ENCODE data around the gene DDR2. TPM values are rescaled to one million over a fixed set of nuclear protein-coding genes. Genes with fewer than 3 reads are reported as not detected.

The DDR2 gene
- total RNA-seq, 2 donors from 2014 or later = 0.31 to 0.71 TPM

DNA sequence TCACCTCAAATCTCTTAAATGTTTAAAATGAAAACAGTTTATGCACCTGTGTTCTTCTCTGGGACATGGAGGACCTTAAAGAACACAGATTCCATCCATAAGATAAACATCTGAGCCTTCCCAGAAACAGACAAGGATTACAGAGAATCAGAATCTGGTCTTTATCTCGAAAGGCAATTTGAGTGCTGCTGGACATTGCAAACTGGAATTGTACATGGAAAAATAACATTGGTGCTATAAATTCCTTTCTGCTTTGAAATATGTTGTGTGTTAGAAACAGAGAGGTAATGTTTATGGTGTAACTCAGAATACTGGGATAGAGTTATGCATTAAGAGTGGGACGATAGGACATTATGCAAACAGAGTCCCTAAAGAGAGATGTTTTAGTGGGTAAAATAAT is 6.6 kb upstream of the DDR2 start:
- H3K36me3 Mint-ChIP-seq = no peaks in the 10 kb centered on the region
- DNase-seq (ENCODE audit: low spot score in 2 of 2) (no peak), ATAC-seq (no peak)
- H3K27ac Mint-ChIP-seq = no peak overlapping the region
- H3K9me3 Mint-ChIP-seq = no peaks in the 10 kb centered on the region

DNA sequence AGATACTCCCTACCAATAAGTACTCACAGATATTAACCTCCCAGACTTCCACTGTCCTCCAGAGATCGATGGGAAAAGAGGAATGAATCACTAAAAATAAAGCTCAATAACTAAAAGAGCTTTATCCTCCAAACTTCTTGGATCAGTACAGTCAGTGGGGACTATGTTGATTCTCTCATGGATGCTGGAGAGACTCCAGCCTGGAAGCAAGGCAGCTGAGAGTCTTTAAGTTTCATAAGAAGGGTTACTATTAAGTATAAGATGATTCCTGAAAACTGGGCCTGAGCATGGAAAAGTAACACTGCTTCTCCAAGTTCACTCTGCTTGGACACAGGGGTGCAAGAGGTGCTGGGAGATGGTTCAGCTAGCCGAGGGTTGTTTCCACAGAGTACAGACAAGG is 6.2 kb upstream of the DDR2 start:
- DNase-seq (ENCODE audit: low spot score in 2 of 2) = no peak
- no peaks in the 10 kb centered on the region for H3K36me3 Mint-ChIP-seq
- H3K27ac Mint-ChIP-seq = no peak overlapping the region
- no peaks in the 10 kb centered on the region for H3K9me3 Mint-ChIP-seq
- ATAC-seq = no peak

DNA sequence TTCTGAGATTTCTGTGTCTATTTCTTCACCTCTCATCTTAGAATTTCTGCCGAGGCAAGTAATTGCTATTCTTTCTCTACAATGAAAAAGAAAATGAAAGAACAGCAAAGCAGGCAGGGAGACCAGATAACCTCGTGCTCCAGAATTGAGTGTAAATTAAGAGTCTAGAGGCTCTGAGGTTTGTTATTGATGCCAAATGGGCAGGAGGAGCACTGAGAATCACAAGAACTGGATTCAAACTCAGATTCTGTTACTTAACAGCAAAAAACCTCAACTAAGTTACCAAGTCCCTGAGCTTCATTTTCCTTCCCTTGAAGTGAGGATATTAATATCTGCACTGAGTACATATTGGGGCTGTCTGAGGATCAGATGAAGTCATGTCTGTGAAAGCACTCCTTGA is 5.5 kb upstream of the DDR2 start:
- no peaks in the 10 kb centered on the region for H3K36me3 Mint-ChIP-seq

GRCh38 chr1:162627662-162628296 is 4.5 kb upstream of the DDR2 start:
- H3K27ac Mint-ChIP-seq = no peak overlapping the region
- no peaks in the 10 kb centered on the region for H3K36me3 Mint-ChIP-seq
- H3K9me3 Mint-ChIP-seq = no peaks in the 10 kb centered on the region
- no peak for DNase-seq (ENCODE audit: low spot score in 2 of 2)
- ATAC-seq = peak in 1 of 2 donors; percentile 35

More for the DNA sequence above, 5.5 kb upstream of the DDR2 start:
- no peaks in the 10 kb centered on the region for H3K9me3 Mint-ChIP-seq
- no peak overlapping the region for H3K27ac Mint-ChIP-seq
- peak in 1 of 2 donors; percentile 30 for ATAC-seq
- DNase-seq (ENCODE audit: low spot score in 2 of 2) = no peak

- ATAC-seq = no peak
- DNase-seq (ENCODE audit: low spot score in 2 of 2) = no peak
- H3K9me3 Mint-ChIP-seq = no peaks in the 10 kb centered on the region
- H3K27ac Mint-ChIP-seq = no peak overlapping the region
- no peaks in the 10 kb centered on the region for H3K36me3 Mint-ChIP-seq
Observed at GRCh38 chr1:162629077-162629627, 3.1 kb upstream of the DDR2 start.

- ATAC-seq (no peak), DNase-seq (ENCODE audit: low spot score in 2 of 2) (no peak)
- Mint-ChIP-seq H3K27ac (no peak overlapping the region), H3K9me3 (no peaks in the 10 kb centered on the region), H3K36me3 (no peaks in the 10 kb centered on the region)
Observed at GRCh38 chr1:162629651-162630050, 2.6 kb upstream of the DDR2 start.

DNA sequence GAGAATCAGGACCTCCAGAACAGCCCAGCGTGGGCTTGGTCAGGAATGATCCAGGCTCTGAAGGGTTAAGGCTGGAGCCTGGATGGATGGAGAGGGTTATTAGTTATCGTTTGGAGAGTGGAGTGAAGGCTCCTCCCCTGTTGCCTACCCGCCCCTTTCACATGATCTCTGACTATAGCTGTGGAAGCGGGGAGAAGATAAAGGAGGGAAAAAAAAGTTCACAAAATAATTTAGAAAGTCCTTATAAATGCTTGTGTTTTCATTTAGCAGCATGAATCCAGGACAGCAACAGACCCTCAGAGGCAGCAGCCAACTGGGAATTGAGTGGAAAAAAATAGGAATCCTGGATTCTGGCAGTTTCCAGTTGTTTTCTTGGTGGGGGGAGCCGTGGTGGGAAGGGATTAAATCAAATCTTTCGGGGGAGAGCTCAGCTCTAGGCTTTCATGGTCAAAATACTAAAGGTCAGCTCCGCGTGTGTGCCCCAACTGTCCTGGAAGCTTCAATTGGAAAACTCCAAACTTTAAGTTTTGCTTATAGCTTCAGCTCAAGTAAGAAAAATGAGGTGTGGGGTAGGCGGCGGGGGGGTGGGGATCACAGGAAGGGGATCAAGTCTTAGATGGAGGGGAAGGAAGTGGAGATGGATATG is 595 bp upstream of the DDR2 start:
- Mint-ChIP-seq H3K27ac (no peak overlapping the region), H3K36me3 (no peaks in the 10 kb centered on the region), H3K9me3 (no peaks in the 10 kb centered on the region)
- DNase-seq (ENCODE audit: low spot score in 2 of 2) (no peak), ATAC-seq (no peak)

GRCh38 chr1:162632698-162633080 is 425 bp downstream of the DDR2 start:
- Mint-ChIP-seq H3K27ac (no peak overlapping the region), H3K36me3 (no peaks in the 10 kb centered on the region), H3K9me3 (no peaks in the 10 kb centered on the region)
- ATAC-seq = no peak
- no peak for DNase-seq (ENCODE audit: low spot score in 2 of 2)

- DNase-seq (ENCODE audit: low spot score in 2 of 2) (no peak), ATAC-seq (no peak)
- no peaks in the 10 kb centered on the region for H3K9me3 Mint-ChIP-seq
- no peak overlapping the region for H3K27ac Mint-ChIP-seq
- no peaks in the 10 kb centered on the region for H3K36me3 Mint-ChIP-seq
Observed at GRCh38 chr1:162633081-162633762, 958 bp downstream of the DDR2 start.

DNA sequence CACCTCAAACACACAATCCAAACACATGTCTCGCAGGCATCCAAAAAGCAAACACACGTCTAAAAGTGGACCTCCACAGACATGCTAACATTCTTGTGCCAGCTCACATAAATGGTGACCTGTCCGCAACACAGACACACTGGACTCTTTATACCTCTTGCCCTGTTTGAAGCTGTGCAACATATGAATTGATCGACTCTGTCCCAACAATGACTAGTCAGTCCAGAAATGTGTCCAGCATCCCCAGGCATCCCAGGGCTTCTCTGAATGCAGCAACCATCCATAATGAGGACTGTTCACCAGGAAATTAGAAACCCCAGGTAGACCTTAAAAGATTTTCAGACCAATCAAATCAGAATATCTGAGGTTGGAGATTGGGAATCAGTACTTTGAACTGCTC is 3.2 kb downstream of the DDR2 start:
- H3K36me3 Mint-ChIP-seq = no peaks in the 10 kb centered on the region
- no peaks in the 10 kb centered on the region for H3K9me3 Mint-ChIP-seq
- DNase-seq (ENCODE audit: low spot score in 2 of 2) = no peak
- H3K27ac Mint-ChIP-seq = no peak overlapping the region
- ATAC-seq = no peak

DNA sequence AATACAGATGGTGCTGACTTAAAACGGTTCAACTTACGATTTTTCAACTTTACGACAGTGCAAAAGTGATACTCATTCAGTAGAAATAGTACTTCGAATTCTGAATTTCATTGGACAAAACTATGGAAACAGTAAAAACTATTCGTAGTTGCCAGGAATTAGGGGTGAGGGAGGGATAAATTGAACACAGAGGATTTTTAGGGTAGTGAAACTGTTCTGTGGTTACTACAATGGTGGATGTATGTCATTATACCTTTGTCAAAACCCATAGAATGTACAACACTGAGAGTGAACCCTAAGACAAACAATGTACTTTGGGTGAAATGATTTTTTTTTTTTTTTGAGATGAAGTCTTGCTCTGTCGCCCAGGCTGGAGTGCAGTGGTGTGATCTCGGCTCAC is 7.5 kb downstream of the DDR2 start:
- ATAC-seq (no peak), DNase-seq (ENCODE audit: low spot score in 2 of 2) (no peak)
- Mint-ChIP-seq H3K27ac (no peak overlapping the region), H3K36me3 (no peaks in the 10 kb centered on the region), H3K9me3 (no peaks in the 10 kb centered on the region)

GRCh38 chr1:162641114-162641513 is 8.8 kb downstream of the DDR2 start:
- DNase-seq (ENCODE audit: low spot score in 2 of 2) (no peak), ATAC-seq (no peak)
- no peak overlapping the region for H3K27ac Mint-ChIP-seq
- H3K9me3 Mint-ChIP-seq = no peaks in the 10 kb centered on the region
- H3K36me3 Mint-ChIP-seq = no peaks in the 10 kb centered on the region

DNA sequence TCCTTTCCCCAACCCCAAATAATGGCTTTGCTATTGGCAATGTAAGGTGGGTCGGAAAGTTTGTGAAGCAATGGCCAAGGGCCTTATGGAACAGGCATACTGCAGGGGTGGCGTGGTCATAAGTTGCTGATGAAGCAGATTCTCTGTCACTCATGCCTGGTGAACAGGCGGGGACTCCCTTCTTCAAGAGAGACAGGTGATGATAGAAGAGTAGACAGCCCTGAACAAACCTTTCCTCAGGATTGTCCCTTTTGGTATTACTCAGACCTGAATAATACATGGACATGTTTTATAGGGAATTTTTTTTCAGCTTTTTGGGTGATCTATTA is 12.7 kb downstream of the DDR2 start:
- Mint-ChIP-seq H3K36me3 (no peaks in the 10 kb centered on the region), H3K9me3 (no peaks in the 10 kb centered on the region), H3K27ac (no peak overlapping the region)
- DNase-seq (ENCODE audit: low spot score in 2 of 2) (no peak), ATAC-seq (no peak)

DNA sequence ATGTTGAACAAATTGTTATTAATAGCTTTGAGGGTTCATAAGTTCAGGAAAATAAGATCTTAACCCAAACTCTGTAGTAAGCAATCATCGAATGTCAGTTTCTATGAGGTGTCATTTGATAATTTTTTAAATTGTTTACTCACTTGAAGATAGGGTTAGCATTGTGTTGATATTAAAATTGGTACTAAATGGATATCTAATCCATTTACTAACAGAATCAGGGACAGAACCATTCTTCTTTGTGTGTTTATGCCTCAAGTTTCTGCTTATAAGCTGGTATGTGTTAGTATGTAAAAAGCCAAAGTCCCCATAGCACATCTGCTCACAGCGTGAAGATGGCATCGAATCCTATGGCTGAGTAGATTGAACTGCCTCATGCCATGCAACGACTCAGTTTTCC is 13.4 kb downstream of the DDR2 start:
- H3K9me3 Mint-ChIP-seq = no peaks in the 10 kb centered on the region
- H3K27ac Mint-ChIP-seq = no peak overlapping the region
- no peak for ATAC-seq
- DNase-seq (ENCODE audit: low spot score in 2 of 2) = no peak
- H3K36me3 Mint-ChIP-seq = no peaks in the 10 kb centered on the region

DNA sequence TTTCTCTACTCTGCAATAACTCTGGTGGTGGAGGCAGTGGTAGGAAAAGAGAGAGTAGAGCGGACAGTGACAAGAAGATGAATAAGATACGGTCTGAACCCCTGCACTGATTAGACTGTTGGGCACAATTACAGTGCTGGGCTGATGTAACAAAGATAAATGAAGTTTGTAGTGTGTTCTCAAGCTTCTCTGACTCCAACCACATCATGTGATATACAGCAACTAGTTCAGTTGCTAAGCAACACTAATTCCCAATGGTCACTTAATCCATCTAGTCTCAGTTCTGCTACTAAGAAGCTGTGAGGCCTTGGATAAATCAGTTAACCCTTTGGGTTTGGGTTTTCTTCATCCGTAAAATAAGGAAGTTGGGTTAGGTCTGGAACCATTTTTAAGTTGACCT is 17.3 kb downstream of the DDR2 start:
- ATAC-seq (no peak), DNase-seq (ENCODE audit: low spot score in 2 of 2) (no peak)
- Mint-ChIP-seq H3K27ac (no peak overlapping the region), H3K9me3 (no peaks in the 10 kb centered on the region), H3K36me3 (no peaks in the 10 kb centered on the region)

GRCh38 chr1:162654915-162655620 is 22.8 kb downstream of the DDR2 start:
- Mint-ChIP-seq H3K36me3 (no peaks in the 10 kb centered on the region), H3K27ac (no peak overlapping the region), H3K9me3 (no peaks in the 10 kb centered on the region)
- no peak for ATAC-seq
- DNase-seq (ENCODE audit: low spot score in 2 of 2) = no peak

DNA sequence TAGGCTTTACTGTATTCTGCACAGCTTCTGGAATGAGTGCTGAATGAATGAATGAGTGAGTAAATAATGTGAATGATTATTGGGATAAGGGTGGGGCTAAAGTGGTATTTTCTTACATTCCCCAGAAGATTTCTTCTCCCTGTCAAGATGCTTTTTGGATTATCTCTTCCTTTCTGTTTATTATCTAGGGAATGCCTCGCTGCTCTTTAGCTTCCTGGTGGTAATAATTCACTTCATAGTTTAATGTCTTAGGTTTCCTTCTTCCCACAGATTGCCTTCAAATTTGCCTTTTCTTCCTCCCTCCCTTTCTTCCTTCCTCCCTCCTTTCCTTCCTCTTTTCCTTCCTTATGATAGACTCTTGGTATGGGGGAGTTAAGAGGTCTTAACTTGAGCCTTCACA is 24.0 kb downstream of the DDR2 start:
- ATAC-seq (no peak), DNase-seq (ENCODE audit: low spot score in 2 of 2) (no peak)
- Mint-ChIP-seq H3K27ac (no peak overlapping the region), H3K36me3 (no peaks in the 10 kb centered on the region), H3K9me3 (no peaks in the 10 kb centered on the region)
